Islet precursor cell (in vitro differentiated cells): ENCODE results near the gene LOXL1.

ENCODE experiments used
- DNase-seq: peaks from one replicate; pipeline ENCODE4 v3.0.0-alpha.2; 2018

The LOXL1 gene

GRCh38 chr15:73982222-73982962, 56.1 kb downstream of the LOXL1 start:
- DNase-seq: no peak

- DNase-seq: no peak
Measured at GRCh38 chr15:73983211-73983727, 57.0 kb downstream of the LOXL1 start.

GRCh38 chr15:73983773-73984172, 57.5 kb downstream of the LOXL1 start:
- no peak for DNase-seq

GRCh38 chr15:73984208-73984979, 58.1 kb downstream of the LOXL1 start:
- no peak for DNase-seq

- no peak for DNase-seq
Measured at GRCh38 chr15:73985101-73985873, 59.0 kb downstream of the LOXL1 start.

GRCh38 chr15:73986055-73986775, 60.0 kb downstream of the LOXL1 start:
- DNase-seq: no peak

GRCh38 chr15:73986776-73987056, 60.5 kb downstream of the LOXL1 start:
- no peak for DNase-seq

GRCh38 chr15:73987250-73987649, 61.0 kb downstream of the LOXL1 start:
- DNase-seq: no peak

GRCh38 chr15:73987681-73988444, 61.6 kb downstream of the LOXL1 start:
- DNase-seq: no peak

- no peak for DNase-seq
Measured at GRCh38 chr15:73988445-73988969, 62.2 kb downstream of the LOXL1 start.

GRCh38 chr15:73989001-73989798, 62.9 kb downstream of the LOXL1 start:
- no peak for DNase-seq

GRCh38 chr15:73990250-73991005, 64.2 kb downstream of the LOXL1 start:
- no peak for DNase-seq

- DNase-seq: no peak
Measured at GRCh38 chr15:73991260-73991659, 65.0 kb downstream of the LOXL1 start.

GRCh38 chr15:73991726-73992593, 65.7 kb downstream of the LOXL1 start, which contains the start of gene STOML1:
STOML1 (minus strand) TSS chr15:73992295; CDS start chr15:73992223, 72 bp downstream.
- DNase-seq: peak; percentile 97

- peak; percentile 24 for DNase-seq
Measured at GRCh38 chr15:73992594-73992898, 66.3 kb downstream of the LOXL1 start.

GRCh38 chr15:73993211-73993994, 67.1 kb downstream of the LOXL1 start:
- peak; percentile 25 for DNase-seq

GRCh38 chr15:73994413-73994883, 68.2 kb downstream of the LOXL1 start, which contains the start of gene PML:
PML (plus strand) TSS chr15:73994716; CDS start chr15:73994813, 97 bp downstream.
- peak; percentile 98 for DNase-seq
